Measurements from ENCODE around the gene DUSP19. TPM values are rescaled to one million over a fixed set of nuclear protein-coding genes. Genes with fewer than 3 reads are reported as not detected.

The DUSP19 gene
- total and polyA plus RNA-seq, 10 donors = 0.78 to 5.8 (median 3.4) TPM

DNA sequence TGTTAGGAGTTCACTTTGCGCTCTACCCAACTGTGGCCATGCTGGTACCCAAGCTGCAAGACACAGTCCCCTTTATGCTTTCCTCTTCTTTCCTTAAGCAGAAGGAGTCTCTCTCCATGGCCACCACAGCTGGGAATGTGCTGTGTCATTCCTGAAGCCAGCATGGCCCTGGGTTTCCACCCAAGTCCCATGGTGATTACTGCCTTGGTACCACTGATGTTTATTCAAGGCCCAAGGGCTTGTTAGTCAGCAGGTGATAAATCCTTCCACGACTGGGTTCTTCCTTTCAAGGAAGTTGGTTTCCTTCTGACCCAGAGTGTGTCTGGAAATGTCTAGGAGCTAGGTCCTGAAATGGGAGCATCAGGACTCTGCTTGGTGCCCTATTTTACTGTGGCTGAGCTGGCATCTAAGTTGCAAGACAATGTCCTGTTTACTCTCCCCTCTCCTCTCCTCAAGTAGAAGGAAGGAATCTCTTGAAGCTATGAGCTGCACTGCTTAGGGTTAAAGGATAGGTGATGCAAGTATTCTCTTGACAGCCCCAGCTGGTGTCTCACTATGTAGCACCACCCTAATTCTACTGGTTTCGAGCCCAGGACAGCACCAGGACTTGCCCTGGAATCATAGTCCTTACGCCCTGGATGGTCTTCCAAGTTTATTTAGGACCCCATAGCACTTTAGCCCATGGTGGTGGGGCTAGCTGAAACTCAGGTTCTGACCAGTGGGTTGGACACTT is 27.0 kb downstream of the DUSP19 start:
- intact Hi-C loops (cut with DNase I; ENCODE audit: low total_unique reads) = no loop called here
- WGBS, 5 donors = 69 to 75% (median 69%) methylated on average over 4 of the region's 4 CpGs
- no peak overlapping the region for H3K27ac ChIP-seq
- H3K36me3 ChIP-seq = no peaks in the 10 kb centered on the region
- TF ChIP-seq, protein P1, sequence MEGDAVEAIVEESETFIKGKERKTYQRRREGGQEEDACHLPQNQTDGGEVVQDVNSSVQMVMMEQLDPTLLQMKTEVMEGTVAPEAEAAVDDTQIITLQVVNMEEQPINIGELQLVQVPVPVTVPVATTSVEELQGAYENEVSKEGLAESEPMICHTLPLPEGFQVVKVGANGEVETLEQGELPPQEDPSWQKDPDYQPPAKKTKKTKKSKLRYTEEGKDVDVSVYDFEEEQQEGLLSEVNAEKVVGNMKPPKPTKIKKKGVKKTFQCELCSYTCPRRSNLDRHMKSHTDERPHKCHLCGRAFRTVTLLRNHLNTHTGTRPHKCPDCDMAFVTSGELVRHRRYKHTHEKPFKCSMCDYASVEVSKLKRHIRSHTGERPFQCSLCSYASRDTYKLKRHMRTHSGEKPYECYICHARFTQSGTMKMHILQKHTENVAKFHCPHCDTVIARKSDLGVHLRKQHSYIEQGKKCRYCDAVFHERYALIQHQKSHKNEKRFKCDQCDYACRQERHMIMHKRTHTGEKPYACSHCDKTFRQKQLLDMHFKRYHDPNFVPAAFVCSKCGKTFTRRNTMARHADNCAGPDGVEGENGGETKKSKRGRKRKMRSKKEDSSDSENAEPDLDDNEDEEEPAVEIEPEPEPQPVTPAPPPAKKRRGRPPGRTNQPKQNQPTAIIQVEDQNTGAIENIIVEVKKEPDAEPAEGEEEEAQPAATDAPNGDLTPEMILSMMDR (IDR thresholded peaks at IDR 0.05 in 8 of 11, conservative IDR thresholded peaks at IDR 0.05 in 3 of 11) = no peak
- TF ChIP-seq POLR2AphosphoS5 (IDR thresholded peaks at IDR 0.05) (no peak), POLR2A (IDR thresholded peaks at IDR 0.05) (no peak)
- H3K4me1 ChIP-seq = no peaks in the 10 kb centered on the region
- H3K27me3 ChIP-seq (replicated peaks in 1 of 7) = no peaks in the 10 kb centered on the region
- H3K4me3 ChIP-seq = no peak overlapping the region
- DNase-seq = no peak
- no peaks in the 10 kb centered on the region for H3K9me3 ChIP-seq

- DNase-seq = no peak
- H3K9me3 ChIP-seq = no peaks in the 10 kb centered on the region
- 83 to 97% (median 93%) methylated on average over 3 of the region's 3 CpGs for WGBS, 5 donors
- no peaks in the 10 kb centered on the region for H3K4me1 ChIP-seq
- TF ChIP-seq POLR2AphosphoS5 (IDR thresholded peaks at IDR 0.05) = no peak
- TF ChIP-seq, protein P1 (IDR thresholded peaks at IDR 0.05 in 8 of 11, conservative IDR thresholded peaks at IDR 0.05 in 3 of 11) = no peak
- no peak for TF ChIP-seq POLR2A (IDR thresholded peaks at IDR 0.05)
- H3K27ac ChIP-seq = no peak overlapping the region
- no peak overlapping the region for H3K4me3 ChIP-seq
- intact Hi-C loops (cut with DNase I; ENCODE audit: low total_unique reads) = no loop called here
- no peaks in the 10 kb centered on the region for H3K27me3 ChIP-seq (replicated peaks in 1 of 7)
- H3K36me3 ChIP-seq = no peaks in the 10 kb centered on the region
Measured at GRCh38 chr2:183112577-183112976, 34.0 kb downstream of the DUSP19 start.

GRCh38 chr2:183113630-183114029 is 35.1 kb downstream of the DUSP19 start:
- H3K9me3 ChIP-seq = no peaks in the 10 kb centered on the region
- intact Hi-C loops (cut with DNase I; ENCODE audit: low total_unique reads) = no loop called here
- H3K27ac ChIP-seq = no peak overlapping the region
- no peaks in the 10 kb centered on the region for H3K27me3 ChIP-seq (replicated peaks in 1 of 7)
- no peak for DNase-seq
- 67 to 93% (median 76%) methylated on average over 2 of the region's 2 CpGs for WGBS, 5 donors
- no peak overlapping the region for H3K4me3 ChIP-seq
- TF ChIP-seq, protein P1 (IDR thresholded peaks at IDR 0.05 in 8 of 11, conservative IDR thresholded peaks at IDR 0.05 in 3 of 11) = no peak
- TF ChIP-seq POLR2A (IDR thresholded peaks at IDR 0.05) = no peak
- no peak for TF ChIP-seq POLR2AphosphoS5 (IDR thresholded peaks at IDR 0.05)
- no peaks in the 10 kb centered on the region for H3K36me3 ChIP-seq
- H3K4me1 ChIP-seq = no peaks in the 10 kb centered on the region

- TF ChIP-seq, protein P1 (IDR thresholded peaks at IDR 0.05 in 8 of 11, conservative IDR thresholded peaks at IDR 0.05 in 3 of 11) = no peak
- TF ChIP-seq POLR2A (IDR thresholded peaks at IDR 0.05) = no peak
- no peak for TF ChIP-seq POLR2AphosphoS5 (IDR thresholded peaks at IDR 0.05)
- Histone ChIP-seq H3K9me3 (no peaks in the 10 kb centered on the region), H3K4me3 (no peak overlapping the region), H3K4me1 (no peaks in the 10 kb centered on the region), H3K27ac (no peak overlapping the region), H3K36me3 (no peaks in the 10 kb centered on the region), H3K27me3 (replicated peaks in 1 of 7) (no peaks in the 10 kb centered on the region)
- 69 to 92% (median 89%) methylated on average over 3 of the region's 3 CpGs for WGBS, 5 donors
- DNase-seq = no peak
- intact Hi-C loops (cut with DNase I; ENCODE audit: low total_unique reads) = no loop called here
Measured at GRCh38 chr2:183117226-183117625, 38.7 kb downstream of the DUSP19 start.
